GM12872 (cell line): Measurements from ENCODE around the gene NUCB1.

Experiments
- CTCF ChIP-seq: IDR thresholded peaks from 3 replicates; pipeline ENCODE4 v1.5.1; 2011; ENCODE audit warnings: low read depth, mild to moderate bottlenecking, low read length, moderate library complexity; ENCODE audit not compliant: insufficient read depth

The NUCB1 gene

GRCh38 chr19:48964205-48965039 is 64.3 kb downstream of the NUCB1 start:
- no peak for TF ChIP-seq CTCF

- TF ChIP-seq CTCF = no peak
Measured at GRCh38 chr19:48965040-48965805, 65.1 kb downstream of the NUCB1 start, which contains the start of gene FTL. FTL (plus strand) TSS chr19:48965309; CDS start chr19:48965508, 199 bp downstream.

GRCh38 chr19:48965806-48966540 is 65.9 kb downstream of the NUCB1 start:
- TF ChIP-seq CTCF = no peak

GRCh38 chr19:48966541-48967345 is 66.6 kb downstream of the NUCB1 start:
- no peak for TF ChIP-seq CTCF

- TF ChIP-seq CTCF = no peak
Measured at GRCh38 chr19:48967346-48968178, 67.5 kb downstream of the NUCB1 start.

- no peak for TF ChIP-seq CTCF
Measured at GRCh38 chr19:48968179-48968661, 68.1 kb downstream of the NUCB1 start.
